Measurements from ENCODE around the gene C12orf42.

C12orf42 gene

GRCh38 chr12:103529306-103529705, 33.5 kb upstream of the C12orf42 start:
- H3K27me3 ChIP-seq, result no peaks in the 10 kb centered on the region
- no peaks in the 10 kb centered on the region; the same call in 1 of the 2 replicates for H3K4me1 ChIP-seq
- H3K36me3 ChIP-seq, result no peaks in the 10 kb centered on the region
- H3K9me3 ChIP-seq, result no peaks in the 10 kb centered on the region
- no peak for DNase-seq
- H3K4me3 ChIP-seq (ENCODE audit: low read depth, low read length), result no peak overlapping the region
- TF ChIP-seq, protein P1, sequence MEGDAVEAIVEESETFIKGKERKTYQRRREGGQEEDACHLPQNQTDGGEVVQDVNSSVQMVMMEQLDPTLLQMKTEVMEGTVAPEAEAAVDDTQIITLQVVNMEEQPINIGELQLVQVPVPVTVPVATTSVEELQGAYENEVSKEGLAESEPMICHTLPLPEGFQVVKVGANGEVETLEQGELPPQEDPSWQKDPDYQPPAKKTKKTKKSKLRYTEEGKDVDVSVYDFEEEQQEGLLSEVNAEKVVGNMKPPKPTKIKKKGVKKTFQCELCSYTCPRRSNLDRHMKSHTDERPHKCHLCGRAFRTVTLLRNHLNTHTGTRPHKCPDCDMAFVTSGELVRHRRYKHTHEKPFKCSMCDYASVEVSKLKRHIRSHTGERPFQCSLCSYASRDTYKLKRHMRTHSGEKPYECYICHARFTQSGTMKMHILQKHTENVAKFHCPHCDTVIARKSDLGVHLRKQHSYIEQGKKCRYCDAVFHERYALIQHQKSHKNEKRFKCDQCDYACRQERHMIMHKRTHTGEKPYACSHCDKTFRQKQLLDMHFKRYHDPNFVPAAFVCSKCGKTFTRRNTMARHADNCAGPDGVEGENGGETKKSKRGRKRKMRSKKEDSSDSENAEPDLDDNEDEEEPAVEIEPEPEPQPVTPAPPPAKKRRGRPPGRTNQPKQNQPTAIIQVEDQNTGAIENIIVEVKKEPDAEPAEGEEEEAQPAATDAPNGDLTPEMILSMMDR (IDR thresholded peaks at IDR 0.05; ENCODE audit: low read depth, low read length), result no peak

DNA sequence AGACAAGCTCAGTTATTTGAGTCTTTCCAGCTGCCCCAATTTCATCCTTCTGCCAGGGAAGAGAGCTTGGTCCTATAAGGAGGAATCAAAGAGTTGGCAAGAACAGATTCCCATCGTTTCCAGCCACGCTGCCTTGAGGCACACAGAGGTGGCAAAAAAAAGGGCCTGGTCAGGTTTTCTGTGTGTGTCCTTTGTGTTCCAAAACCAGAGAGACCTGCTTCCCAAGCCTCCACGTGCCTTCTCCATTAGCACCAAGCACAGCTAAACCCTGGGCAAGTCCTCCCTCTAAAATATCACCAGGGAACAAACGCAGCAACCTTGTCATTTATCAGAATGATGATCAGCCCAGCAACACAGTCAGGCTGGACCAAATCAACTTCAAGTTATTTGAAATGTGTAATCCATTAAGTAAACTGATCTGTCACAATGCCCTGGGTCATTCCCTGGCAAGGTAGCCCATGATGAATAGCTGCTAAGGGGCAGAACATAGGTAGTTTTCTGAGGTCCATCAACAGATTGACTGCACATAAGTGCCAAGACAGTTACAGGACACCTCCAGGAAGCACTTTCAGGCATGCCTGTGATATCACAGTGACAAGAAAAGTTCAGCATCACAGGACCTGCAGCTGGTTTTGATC, 28.6 kb upstream of the C12orf42 start:
- H3K27me3 ChIP-seq, result no peaks in the 10 kb centered on the region
- TF ChIP-seq, protein P1 (IDR thresholded peaks at IDR 0.05; ENCODE audit: low read depth, low read length), result no peak

DNA sequence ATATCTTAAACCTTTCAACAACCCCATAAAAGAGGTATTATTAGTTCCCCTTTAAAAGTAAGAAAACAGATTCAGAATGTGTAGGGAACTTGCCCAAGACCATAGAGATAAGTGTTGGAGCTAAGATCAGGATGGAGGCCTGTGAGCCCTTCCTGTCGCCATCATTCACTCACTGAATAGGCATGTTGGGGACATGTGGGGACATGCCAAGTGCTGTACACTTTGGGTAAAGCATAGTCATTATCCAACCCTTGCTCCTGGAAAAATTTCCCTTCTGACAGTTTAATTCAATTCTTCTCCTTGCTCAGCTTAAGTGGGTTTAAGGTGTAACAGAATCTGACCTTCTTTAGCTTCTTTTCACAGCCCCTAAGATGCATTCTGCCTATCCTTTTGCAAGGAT, 28.0 kb upstream of the C12orf42 start:
- Histone ChIP-seq H3K27me3 (no peaks in the 10 kb centered on the region), H3K9me3 (no peaks in the 10 kb centered on the region), H3K36me3 (no peaks in the 10 kb centered on the region), H3K4me3 (ENCODE audit: low read depth, low read length) (no peak overlapping the region), H3K4me1 (no peaks in the 10 kb centered on the region; the same call in 1 of the 2 replicates)
- TF ChIP-seq, protein P1 (IDR thresholded peaks at IDR 0.05; ENCODE audit: low read depth, low read length), result no peak
- no peak for DNase-seq

More for the DNA sequence above, 28.6 kb upstream of the C12orf42 start:
- H3K9me3 ChIP-seq, result no peaks in the 10 kb centered on the region
- DNase-seq, result no peak
- no peaks in the 10 kb centered on the region; the same call in 1 of the 2 replicates for H3K4me1 ChIP-seq
- H3K36me3 ChIP-seq, result no peaks in the 10 kb centered on the region
- H3K4me3 ChIP-seq (ENCODE audit: low read depth, low read length), result no peak overlapping the region

DNA sequence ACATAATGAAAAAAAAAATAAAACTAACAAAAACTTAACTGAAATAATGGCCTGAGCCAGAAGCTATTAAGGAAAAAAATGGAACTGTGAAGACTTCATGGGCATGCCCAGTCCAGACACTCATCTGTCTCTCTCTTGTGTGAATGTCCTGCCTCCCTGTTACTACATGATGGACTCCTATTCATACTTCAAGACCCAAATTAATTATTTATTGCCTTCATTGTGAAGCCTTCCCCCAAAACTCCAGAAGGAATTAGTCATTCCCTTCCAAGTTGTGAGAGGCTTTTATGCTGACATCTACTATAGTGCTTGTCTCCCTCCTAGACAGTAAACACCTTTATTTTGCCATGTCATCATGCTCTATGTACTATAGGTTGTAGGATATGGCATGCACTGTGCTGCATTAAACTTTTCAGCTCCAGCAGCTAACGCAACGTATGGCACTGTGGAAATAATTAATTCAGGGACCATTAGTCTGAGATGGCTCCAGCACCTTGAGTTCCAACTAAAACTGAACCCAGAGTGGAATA, 25.0 kb upstream of the C12orf42 start:
- Histone ChIP-seq H3K36me3 (no peaks in the 10 kb centered on the region), H3K27me3 (no peaks in the 10 kb centered on the region)

GRCh38 chr12:103519632-103520031, 23.9 kb upstream of the C12orf42 start:
- TF ChIP-seq, protein P1 (IDR thresholded peaks at IDR 0.05; ENCODE audit: low read depth, low read length), result no peak
- no peaks in the 10 kb centered on the region; the same call in 1 of the 2 replicates for H3K4me1 ChIP-seq
- no peaks in the 10 kb centered on the region for H3K27me3 ChIP-seq
- DNase-seq, result no peak
- H3K36me3 ChIP-seq, result no peaks in the 10 kb centered on the region
- no peak overlapping the region for H3K4me3 ChIP-seq (ENCODE audit: low read depth, low read length)
- no peaks in the 10 kb centered on the region for H3K9me3 ChIP-seq

More for the DNA sequence above, 25.0 kb upstream of the C12orf42 start:
- H3K4me1 ChIP-seq, result no peaks in the 10 kb centered on the region; the same call in 1 of the 2 replicates
- TF ChIP-seq, protein P1 (IDR thresholded peaks at IDR 0.05; ENCODE audit: low read depth, low read length), result no peak
- H3K4me3 ChIP-seq (ENCODE audit: low read depth, low read length), result no peak overlapping the region
- H3K9me3 ChIP-seq, result no peaks in the 10 kb centered on the region
- no peak for DNase-seq

- H3K36me3 ChIP-seq, result no peaks in the 10 kb centered on the region
- TF ChIP-seq, protein P1 (IDR thresholded peaks at IDR 0.05; ENCODE audit: low read depth, low read length), result no peak
- H3K4me3 ChIP-seq (ENCODE audit: low read depth, low read length), result no peak overlapping the region
- DNase-seq, result no peak
- no peaks in the 10 kb centered on the region for H3K27me3 ChIP-seq
- no peaks in the 10 kb centered on the region for H3K9me3 ChIP-seq
- H3K4me1 ChIP-seq, result no peaks in the 10 kb centered on the region
These were observed 23.1 kb upstream of the C12orf42 start for GRCh38 chr12:103518899-103519298.

Measured in BE2C (cell line).